ENCODE results near the gene CPD.

The CPD gene

DNA sequence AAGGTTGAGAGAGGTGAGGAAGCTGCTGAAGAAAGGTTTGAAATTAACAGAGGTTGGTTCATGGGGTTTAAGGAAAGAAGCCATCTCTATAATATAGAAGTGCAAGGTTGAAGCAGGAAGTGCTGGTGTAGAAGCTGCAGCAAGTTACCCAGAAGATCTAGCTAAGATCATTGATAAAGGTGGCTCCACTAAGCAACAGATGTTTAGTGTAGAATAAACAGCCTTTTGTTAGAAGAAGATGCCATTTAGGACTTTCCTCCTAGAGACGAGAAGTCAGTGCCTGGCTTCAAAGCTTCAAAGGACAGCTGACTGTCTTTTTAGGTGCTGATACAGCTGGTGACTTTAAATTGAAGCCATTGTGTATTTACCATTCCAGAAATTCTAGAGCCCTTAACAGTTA, 127.8 kb downstream of the CPD start:
- no peak for DNase-seq (ENCODE audit: low spot score)

DNA sequence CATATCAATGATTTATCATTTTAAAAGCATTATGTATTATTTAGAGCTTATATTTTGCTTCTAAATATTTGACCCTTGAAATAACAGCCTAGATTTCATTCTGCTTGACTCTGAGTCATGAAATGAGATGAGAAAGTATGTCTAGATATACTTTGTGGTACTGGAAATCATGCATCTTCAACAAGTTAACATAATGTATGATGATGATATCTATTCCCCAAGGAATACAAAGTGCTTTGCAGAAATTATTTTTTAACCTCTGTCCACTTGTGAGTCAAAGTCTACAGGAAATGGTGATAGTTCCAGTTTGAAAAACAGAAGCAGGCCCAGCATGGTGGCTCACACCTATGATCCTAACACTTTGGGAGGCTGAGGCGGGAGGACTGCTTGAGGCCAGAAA, 134.6 kb downstream of the CPD start:
- no peak for DNase-seq (ENCODE audit: low spot score)

- DNase-seq (ENCODE audit: low spot score) = no peak
Observed at GRCh38 chr17:30514895-30515596, 136.3 kb downstream of the CPD start.

DNA sequence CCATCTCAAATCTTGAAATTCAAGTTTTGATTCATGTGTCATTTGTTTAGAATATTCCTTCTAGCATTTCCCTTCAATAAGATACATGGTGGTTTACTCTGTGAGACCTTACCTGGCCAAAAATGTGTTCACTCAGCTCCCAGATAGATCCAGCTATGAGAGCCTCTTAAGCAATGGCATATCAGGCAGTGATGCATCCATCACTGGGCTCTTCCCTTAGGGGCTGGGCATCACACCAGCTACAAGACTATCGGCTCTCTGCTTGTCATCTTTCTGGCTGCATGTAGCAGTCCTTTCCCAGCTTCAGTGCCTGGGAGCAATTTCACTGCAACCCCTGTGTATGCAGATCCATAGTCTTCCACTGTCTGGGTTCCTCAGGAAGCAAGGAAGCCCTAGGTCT, 139.1 kb downstream of the CPD start:
- DNase-seq (ENCODE audit: low spot score) = no peak

DNA sequence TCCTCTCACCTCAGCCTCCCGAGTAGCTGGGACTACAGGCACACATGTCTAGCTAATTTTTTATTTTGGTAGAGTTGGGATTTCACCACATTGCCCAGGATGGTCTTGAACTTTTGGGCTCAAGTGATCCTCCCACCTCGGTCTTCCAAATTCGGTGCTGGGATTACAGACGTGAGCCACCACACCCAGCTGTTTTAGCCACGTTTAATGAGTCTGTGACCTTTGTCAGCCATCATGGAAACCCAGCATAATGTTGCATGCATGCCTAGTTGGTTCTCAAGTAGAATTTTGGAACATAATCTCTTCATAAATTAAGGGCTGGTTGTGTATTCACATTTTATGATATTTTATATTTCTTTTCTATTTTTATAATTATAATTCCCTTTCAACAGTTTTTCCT, 140.4 kb downstream of the CPD start:
- DNase-seq (ENCODE audit: low spot score) = no peak
